ENCODE results near the gene ZER1.

Gene ZER1

GRCh38 chr9:128774804-128775203 is 3.1 kb upstream of the ZER1 start:
- peaks cover 5% of the 10 kb centered on the region for H3K9me3 Mint-ChIP-seq
- H3K4me3 Mint-ChIP-seq = no peak overlapping the region
- DNase-seq (ENCODE audit: low spot score) = no peak
- no peaks in the 10 kb centered on the region for H3K36me3 Mint-ChIP-seq (ENCODE audit: low read depth)
- H3K4me1 Mint-ChIP-seq (ENCODE audit: low read depth) = peaks cover 12% of the 10 kb centered on the region
- H3K27me3 Mint-ChIP-seq (ENCODE audit: low read depth) = no peaks in the 10 kb centered on the region
- H3K27ac Mint-ChIP-seq = peak overlapping the region; percentile 43

DNA sequence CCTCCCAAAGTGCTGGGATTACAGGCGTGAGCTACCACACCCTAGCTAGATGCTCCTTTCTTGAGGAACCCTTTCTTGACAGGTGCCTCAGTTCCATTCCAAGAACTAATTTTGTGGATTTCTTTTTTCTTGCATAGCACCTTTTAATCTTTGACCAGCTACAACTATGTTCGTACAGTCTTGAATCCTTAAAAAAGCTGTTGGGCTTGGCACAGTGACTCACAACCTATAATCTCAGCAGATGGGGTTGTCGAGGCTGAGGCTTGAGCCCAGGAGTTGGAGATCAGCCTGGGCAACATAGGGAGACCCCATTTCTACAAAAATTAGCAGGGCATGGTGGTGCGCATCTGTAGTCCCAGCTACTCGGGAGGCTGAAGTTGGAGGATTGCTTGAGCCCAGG is 1.3 kb upstream of the ZER1 start:
- Mint-ChIP-seq H3K27me3 (ENCODE audit: low read depth) (no peaks in the 10 kb centered on the region), H3K4me1 (ENCODE audit: low read depth) (peaks cover 14% of the 10 kb centered on the region), H3K36me3 (ENCODE audit: low read depth) (no peaks in the 10 kb centered on the region), H3K4me3 (peak overlapping the region; percentile 24), H3K27ac (peak overlapping the region; percentile 43), H3K9me3 (peaks cover 5% of the 10 kb centered on the region)
- no peak for DNase-seq (ENCODE audit: low spot score)

DNA sequence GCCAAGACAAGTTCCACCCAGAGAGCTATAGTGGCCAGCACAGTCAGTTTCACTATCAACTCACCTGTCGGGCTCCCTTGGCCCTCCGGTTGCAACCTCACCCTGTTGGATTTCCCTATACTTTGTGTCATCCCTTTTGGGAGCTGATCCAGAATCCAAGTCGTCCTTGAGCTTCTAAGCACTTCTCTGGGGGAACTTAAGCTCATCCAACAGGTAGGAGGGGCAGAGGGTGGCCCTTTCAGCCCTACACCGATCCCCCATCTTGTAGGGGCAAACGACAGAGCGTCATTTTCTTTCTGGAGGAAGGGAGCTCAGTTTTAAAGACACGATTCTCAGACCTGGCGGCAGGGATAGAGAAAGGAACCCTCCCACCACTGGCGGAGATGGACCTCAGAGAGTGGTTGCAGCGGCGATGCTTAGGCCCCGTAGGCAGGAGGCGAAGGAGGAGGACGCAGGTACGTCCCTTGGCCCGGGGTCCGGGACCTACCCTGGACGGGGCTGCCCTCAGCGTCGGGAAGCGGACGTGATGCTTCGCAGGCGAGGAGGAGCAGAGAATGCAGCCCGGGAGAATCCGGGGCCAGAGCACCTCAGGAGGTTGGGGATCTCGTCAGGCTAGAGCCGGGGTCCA is 519 bp downstream of the ZER1 start:
- H3K4me1 Mint-ChIP-seq (ENCODE audit: low read depth) = peaks cover 14% of the 10 kb centered on the region
- peaks cover 5% of the 10 kb centered on the region for H3K9me3 Mint-ChIP-seq
- H3K27ac Mint-ChIP-seq = peak overlapping the region; percentile 100
- peaks cover 1% of the 10 kb centered on the region for H3K36me3 Mint-ChIP-seq (ENCODE audit: low read depth)
- peak overlapping the region; percentile 99 for H3K4me3 Mint-ChIP-seq
- H3K27me3 Mint-ChIP-seq (ENCODE audit: low read depth) = no peaks in the 10 kb centered on the region
- no peak for DNase-seq (ENCODE audit: low spot score)

DNA sequence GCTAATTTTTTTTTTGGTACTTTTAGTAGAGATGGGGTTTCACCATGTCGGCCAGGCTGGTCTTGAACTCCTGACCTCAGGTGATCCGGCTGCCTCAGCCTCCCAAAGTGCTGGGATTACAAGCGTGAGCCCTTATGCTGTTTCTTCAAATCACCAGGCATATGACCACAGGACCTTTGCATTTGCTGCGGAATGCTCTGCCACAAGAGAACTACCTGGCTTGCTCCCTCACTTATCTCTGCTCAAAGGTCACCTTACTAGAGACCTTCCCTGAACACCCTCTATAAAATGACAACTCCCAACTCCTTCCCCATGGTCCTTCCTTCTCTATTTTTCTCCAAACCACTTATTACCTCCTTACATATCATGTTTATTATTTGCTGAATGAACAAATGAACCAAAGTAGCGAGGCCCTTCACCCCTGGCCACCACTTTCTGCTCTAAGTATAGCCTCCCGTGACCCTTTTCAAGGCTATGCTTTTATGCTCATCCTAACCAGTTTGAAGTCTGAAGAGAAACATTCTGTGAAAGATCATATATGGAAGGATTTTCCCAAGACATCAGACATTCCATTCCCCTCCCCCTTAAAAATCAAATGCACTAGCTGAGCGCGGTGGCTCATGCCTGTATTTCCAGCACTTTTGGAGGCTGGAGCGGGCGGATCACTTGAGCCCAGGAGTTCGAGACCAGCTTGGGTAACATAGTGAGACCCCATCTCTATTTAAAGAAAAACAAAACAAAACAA is 1.3 kb downstream of the ZER1 start:
- Mint-ChIP-seq H3K36me3 (ENCODE audit: low read depth) (peaks cover 1% of the 10 kb centered on the region), H3K27ac (peak overlapping the region; percentile 100), H3K4me1 (ENCODE audit: low read depth) (peaks cover 14% of the 10 kb centered on the region), H3K27me3 (ENCODE audit: low read depth) (no peaks in the 10 kb centered on the region), H3K4me3 (peak overlapping the region; percentile 99), H3K9me3 (peaks cover 5% of the 10 kb centered on the region)
- no peak for DNase-seq (ENCODE audit: low spot score)

DNA sequence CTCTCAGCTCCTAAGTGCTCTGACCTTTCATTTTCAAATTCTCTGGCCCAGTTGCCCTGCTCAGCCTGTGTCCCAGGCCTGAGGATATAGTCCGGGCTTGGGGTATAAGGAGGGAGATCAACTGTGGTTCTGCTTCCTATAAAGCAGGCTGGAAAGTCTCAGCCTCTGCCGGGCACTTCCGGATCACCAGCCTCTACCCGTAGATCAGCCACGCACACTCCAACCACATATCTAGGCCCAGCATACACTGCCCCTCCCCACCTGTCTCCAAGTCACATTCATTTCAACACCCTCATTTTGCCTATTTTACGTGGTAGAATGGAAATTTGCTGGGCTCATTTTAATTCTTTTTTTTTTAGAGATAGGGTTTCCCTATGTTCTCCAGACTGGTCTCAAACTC is 3.1 kb downstream of the ZER1 start:
- no peak for DNase-seq (ENCODE audit: low spot score)
- Mint-ChIP-seq H3K9me3 (no peaks in the 10 kb centered on the region), H3K4me3 (no peak overlapping the region), H3K36me3 (ENCODE audit: low read depth) (peaks cover 1% of the 10 kb centered on the region), H3K27ac (no peak overlapping the region), H3K4me1 (ENCODE audit: low read depth) (peaks cover 14% of the 10 kb centered on the region), H3K27me3 (ENCODE audit: low read depth) (no peaks in the 10 kb centered on the region)

DNA sequence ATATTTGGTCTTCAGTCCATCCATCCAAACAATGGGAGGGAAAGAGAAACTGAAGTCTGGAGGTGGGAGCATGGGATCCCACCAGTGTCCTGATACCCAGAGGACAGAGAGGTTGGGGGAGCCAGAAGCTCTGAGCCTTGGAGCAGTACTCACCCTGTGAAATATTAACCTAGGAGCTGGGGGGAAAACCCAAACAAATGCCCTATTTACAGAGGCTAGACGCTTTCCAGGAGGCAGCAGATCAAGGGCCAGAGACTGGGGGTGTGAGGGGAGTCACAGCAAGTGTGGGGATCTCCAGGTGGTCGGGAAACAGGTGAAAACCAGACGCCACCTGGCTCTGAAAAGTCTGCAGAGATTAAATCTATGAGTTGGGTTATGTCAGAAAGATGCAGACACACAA is 6.2 kb downstream of the ZER1 start:
- Mint-ChIP-seq H3K9me3 (no peaks in the 10 kb centered on the region), H3K27ac (no peak overlapping the region), H3K4me1 (ENCODE audit: low read depth) (peaks cover 6% of the 10 kb centered on the region), H3K27me3 (ENCODE audit: low read depth) (no peaks in the 10 kb centered on the region), H3K4me3 (no peak overlapping the region), H3K36me3 (ENCODE audit: low read depth) (peaks cover 1% of the 10 kb centered on the region)
- no peak for DNase-seq (ENCODE audit: low spot score)

- Mint-ChIP-seq H3K9me3 (no peaks in the 10 kb centered on the region), H3K36me3 (ENCODE audit: low read depth) (peaks cover 1% of the 10 kb centered on the region), H3K27me3 (ENCODE audit: low read depth) (no peaks in the 10 kb centered on the region), H3K27ac (no peak overlapping the region), H3K4me3 (no peak overlapping the region), H3K4me1 (ENCODE audit: low read depth) (no peaks in the 10 kb centered on the region)
- DNase-seq (ENCODE audit: low spot score) = no peak
Observed at GRCh38 chr9:128764361-128764760, 7.4 kb downstream of the ZER1 start.

- no peak overlapping the region for H3K4me3 Mint-ChIP-seq
- peaks cover 1% of the 10 kb centered on the region for H3K36me3 Mint-ChIP-seq (ENCODE audit: low read depth)
- no peak for DNase-seq (ENCODE audit: low spot score)
- no peaks in the 10 kb centered on the region for H3K9me3 Mint-ChIP-seq
- H3K27me3 Mint-ChIP-seq (ENCODE audit: low read depth) = no peaks in the 10 kb centered on the region
- no peak overlapping the region for H3K27ac Mint-ChIP-seq
- no peaks in the 10 kb centered on the region for H3K4me1 Mint-ChIP-seq (ENCODE audit: low read depth)
Observed at GRCh38 chr9:128762671-128763449, 8.9 kb downstream of the ZER1 start.

DNA sequence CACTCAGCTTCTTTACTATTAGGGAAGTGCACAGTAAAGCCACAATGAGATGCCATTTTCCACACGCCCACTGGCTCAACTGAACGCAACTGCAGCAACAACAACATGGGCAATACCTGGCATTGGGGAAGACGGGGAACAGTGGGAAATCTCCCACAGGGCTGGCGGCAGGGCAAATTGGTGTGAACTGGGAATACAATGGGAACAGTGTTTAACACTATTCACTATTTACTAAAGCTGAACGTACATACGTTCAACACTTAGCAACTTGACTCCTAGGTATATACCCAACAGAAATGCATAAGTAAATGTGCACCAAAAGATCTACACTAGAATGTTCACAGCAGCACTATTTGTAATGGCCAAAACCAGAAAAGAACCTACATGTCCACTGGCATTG is 14.1 kb downstream of the ZER1 start:
- H3K27me3 Mint-ChIP-seq (ENCODE audit: low read depth) = no peaks in the 10 kb centered on the region
- no peak overlapping the region for H3K4me3 Mint-ChIP-seq
- no peaks in the 10 kb centered on the region for H3K4me1 Mint-ChIP-seq (ENCODE audit: low read depth)
- no peaks in the 10 kb centered on the region for H3K9me3 Mint-ChIP-seq
- no peaks in the 10 kb centered on the region for H3K36me3 Mint-ChIP-seq (ENCODE audit: low read depth)
- DNase-seq (ENCODE audit: low spot score) = no peak
- H3K27ac Mint-ChIP-seq = no peak overlapping the region

- Mint-ChIP-seq H3K9me3 (no peaks in the 10 kb centered on the region), H3K27me3 (ENCODE audit: low read depth) (no peaks in the 10 kb centered on the region), H3K36me3 (ENCODE audit: low read depth) (no peaks in the 10 kb centered on the region), H3K27ac (no peak overlapping the region), H3K4me3 (no peak overlapping the region), H3K4me1 (ENCODE audit: low read depth) (no peaks in the 10 kb centered on the region)
- no peak for DNase-seq (ENCODE audit: low spot score)
Observed at GRCh38 chr9:128753627-128754026, 18.1 kb downstream of the ZER1 start.

GRCh38 chr9:128750926-128751595 is 20.7 kb downstream of the ZER1 start:
- H3K9me3 Mint-ChIP-seq = no peaks in the 10 kb centered on the region
- no peaks in the 10 kb centered on the region for H3K36me3 Mint-ChIP-seq (ENCODE audit: low read depth)
- no peak overlapping the region for H3K27ac Mint-ChIP-seq
- no peak for DNase-seq (ENCODE audit: low spot score)
- H3K4me1 Mint-ChIP-seq (ENCODE audit: low read depth) = no peaks in the 10 kb centered on the region
- no peaks in the 10 kb centered on the region for H3K27me3 Mint-ChIP-seq (ENCODE audit: low read depth)
- H3K4me3 Mint-ChIP-seq = no peak overlapping the region

DNA sequence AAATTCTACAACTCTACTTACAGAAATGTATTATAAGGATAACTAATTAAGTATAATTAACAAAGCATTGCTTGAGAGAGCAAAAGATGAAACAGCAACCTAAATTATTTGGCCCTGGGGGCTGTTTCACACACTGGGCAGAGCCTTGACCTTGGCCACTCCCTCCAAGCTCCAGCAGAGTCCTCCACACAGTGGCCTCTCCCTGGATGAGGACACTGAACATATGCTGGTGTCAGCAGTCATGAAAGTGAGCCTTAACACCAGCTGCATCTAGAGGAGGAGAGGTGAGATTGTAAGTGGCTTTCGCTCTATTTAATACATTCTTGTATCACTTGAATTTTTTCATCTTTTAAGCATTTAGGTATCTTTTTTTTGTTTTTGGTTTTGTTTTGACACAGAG is 24.5 kb downstream of the ZER1 start:
- Mint-ChIP-seq H3K27me3 (ENCODE audit: low read depth) (no peaks in the 10 kb centered on the region), H3K4me3 (no peak overlapping the region), H3K36me3 (ENCODE audit: low read depth) (no peaks in the 10 kb centered on the region), H3K4me1 (ENCODE audit: low read depth) (no peaks in the 10 kb centered on the region), H3K9me3 (no peaks in the 10 kb centered on the region), H3K27ac (no peak overlapping the region)
- no peak for DNase-seq (ENCODE audit: low spot score)

- Mint-ChIP-seq H3K4me1 (ENCODE audit: low read depth) (no peaks in the 10 kb centered on the region), H3K27me3 (ENCODE audit: low read depth) (no peaks in the 10 kb centered on the region), H3K9me3 (no peaks in the 10 kb centered on the region), H3K27ac (no peak overlapping the region), H3K36me3 (ENCODE audit: low read depth) (no peaks in the 10 kb centered on the region), H3K4me3 (no peak overlapping the region)
- DNase-seq (ENCODE audit: low spot score) = no peak
Observed at GRCh38 chr9:128743421-128743820, 28.3 kb downstream of the ZER1 start.

DNA sequence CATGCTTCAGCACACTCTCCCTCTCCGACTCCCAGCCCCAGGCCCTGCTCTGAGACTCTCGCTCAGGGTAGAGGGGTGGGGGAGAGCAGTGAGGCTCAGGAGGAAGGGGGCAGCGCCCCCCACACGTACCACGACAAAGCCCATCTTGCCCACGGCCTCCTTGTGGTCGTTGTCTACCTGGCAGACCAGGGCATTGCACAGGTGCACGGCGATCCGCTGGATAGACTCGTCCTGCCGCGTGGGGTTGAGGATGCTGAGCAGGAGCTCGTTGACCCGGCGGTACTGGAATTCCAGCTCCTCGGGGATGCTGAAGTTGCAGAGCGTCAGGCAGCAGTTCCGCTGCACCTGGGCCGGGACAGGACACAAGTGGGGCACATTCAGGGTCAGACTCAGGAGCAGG is 29.3 kb downstream of the ZER1 start:
- no peaks in the 10 kb centered on the region for H3K4me1 Mint-ChIP-seq (ENCODE audit: low read depth)
- no peaks in the 10 kb centered on the region for H3K27me3 Mint-ChIP-seq (ENCODE audit: low read depth)
- H3K9me3 Mint-ChIP-seq = no peaks in the 10 kb centered on the region
- no peak for DNase-seq (ENCODE audit: low spot score)
- no peak overlapping the region for H3K27ac Mint-ChIP-seq
- no peaks in the 10 kb centered on the region for H3K36me3 Mint-ChIP-seq (ENCODE audit: low read depth)
- H3K4me3 Mint-ChIP-seq = no peak overlapping the region

All from T-helper 2 cell treated with Interferon-gamma antibody and Interleukin-4, amounts not matched to agents 5 μg/mL and 100 μg/mL, for 36 hours (primary cell).